AG04449 (cell line): Measurements from ENCODE around the gene FGF14.

Source experiments
- CTCF ChIA-PET: fragments of 350-600 bp; formaldehyde crosslinking; extraction: SDS; loops from one replicate; lab custom pipeline; 2021; ENCODE audit warnings: antibody characterized with exemption; lab: Yijun Ruan, JAX
- POLR2A ChIA-PET: fragments of 400-600, 350-600 bp; formaldehyde crosslinking; extraction: SDS; loops from one replicate; lab custom pipeline; 2020; ENCODE audit warnings: antibody characterized with exemption, inconsistent platforms; lab: Yijun Ruan, JAX
- DNase-seq: peaks from one replicate; pipeline ENCODE4 v3.0.0-alpha.2; 2010; ENCODE audit warnings: low read depth, low spot score
- H3K4me3 ChIP-seq: 2 replicates; pipeline ENCODE4 v1.5.1; 2011; ENCODE audit warnings: low read depth, mild to moderate bottlenecking, control low read depth, low read length
- TF ChIP-seq, protein P1 (sequence below): IDR thresholded peaks from one replicate; pipeline ENCODE4 v1.5.1; 2011; ENCODE audit warnings: mild to moderate bottlenecking, moderate library complexity, low read length, control low read depth, inconsistent platforms; ENCODE audit not compliant: insufficient read depth; ENCODE audit errors: missing control alignments

Gene FGF14

DNA sequence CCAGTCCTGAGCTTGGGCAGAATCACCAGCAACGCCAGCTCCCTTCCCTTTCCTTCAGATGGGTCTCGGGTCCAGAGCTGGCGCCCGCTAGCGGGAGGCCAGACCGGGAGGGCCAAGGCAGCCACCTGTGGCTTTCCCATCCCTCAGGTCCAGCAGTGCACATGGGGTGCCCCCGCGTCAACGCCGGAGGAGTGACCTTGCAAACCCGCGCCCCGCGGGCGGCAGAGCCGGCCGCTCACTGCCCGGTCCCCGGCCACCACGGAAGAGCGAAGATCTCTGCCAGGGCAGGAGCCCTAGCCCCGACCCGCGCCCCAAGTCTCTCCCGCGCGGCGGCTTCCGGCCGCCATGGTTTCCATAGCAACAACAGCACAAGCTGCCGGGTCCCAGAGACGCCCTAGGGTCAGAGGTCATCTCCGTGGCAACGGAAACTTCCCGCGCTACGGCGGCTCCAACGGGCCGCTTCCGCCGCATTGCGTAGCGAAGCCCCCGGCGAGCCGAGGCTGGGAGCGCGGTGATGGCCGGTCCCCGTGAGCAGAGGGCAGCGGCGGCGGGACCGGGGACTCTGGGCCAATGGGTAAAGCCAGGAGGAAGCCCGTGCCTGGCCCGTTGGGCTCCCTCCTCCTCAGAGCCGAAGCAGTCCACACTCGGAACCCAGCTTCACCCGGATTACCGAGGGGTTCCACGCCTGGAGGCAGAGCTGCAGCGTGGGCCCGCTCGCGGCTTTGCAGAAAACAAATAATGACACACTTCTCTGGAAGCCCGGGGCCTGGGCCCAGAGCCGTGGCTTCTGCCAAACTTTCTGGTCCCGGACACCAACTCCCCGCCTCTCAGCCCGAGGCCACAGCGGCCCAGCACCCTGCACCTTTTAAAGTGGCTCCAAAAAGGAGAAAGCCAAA, 7.4 kb downstream of the FGF14 start:
- DNase-seq, result no peak
- CTCF ChIA-PET, result no interaction called here
- TF ChIP-seq, protein P1, sequence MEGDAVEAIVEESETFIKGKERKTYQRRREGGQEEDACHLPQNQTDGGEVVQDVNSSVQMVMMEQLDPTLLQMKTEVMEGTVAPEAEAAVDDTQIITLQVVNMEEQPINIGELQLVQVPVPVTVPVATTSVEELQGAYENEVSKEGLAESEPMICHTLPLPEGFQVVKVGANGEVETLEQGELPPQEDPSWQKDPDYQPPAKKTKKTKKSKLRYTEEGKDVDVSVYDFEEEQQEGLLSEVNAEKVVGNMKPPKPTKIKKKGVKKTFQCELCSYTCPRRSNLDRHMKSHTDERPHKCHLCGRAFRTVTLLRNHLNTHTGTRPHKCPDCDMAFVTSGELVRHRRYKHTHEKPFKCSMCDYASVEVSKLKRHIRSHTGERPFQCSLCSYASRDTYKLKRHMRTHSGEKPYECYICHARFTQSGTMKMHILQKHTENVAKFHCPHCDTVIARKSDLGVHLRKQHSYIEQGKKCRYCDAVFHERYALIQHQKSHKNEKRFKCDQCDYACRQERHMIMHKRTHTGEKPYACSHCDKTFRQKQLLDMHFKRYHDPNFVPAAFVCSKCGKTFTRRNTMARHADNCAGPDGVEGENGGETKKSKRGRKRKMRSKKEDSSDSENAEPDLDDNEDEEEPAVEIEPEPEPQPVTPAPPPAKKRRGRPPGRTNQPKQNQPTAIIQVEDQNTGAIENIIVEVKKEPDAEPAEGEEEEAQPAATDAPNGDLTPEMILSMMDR, result peak; percentile 17
- H3K4me3 ChIP-seq, result peak overlapping the region; percentile 63
- POLR2A ChIA-PET, result no interaction called here

DNA sequence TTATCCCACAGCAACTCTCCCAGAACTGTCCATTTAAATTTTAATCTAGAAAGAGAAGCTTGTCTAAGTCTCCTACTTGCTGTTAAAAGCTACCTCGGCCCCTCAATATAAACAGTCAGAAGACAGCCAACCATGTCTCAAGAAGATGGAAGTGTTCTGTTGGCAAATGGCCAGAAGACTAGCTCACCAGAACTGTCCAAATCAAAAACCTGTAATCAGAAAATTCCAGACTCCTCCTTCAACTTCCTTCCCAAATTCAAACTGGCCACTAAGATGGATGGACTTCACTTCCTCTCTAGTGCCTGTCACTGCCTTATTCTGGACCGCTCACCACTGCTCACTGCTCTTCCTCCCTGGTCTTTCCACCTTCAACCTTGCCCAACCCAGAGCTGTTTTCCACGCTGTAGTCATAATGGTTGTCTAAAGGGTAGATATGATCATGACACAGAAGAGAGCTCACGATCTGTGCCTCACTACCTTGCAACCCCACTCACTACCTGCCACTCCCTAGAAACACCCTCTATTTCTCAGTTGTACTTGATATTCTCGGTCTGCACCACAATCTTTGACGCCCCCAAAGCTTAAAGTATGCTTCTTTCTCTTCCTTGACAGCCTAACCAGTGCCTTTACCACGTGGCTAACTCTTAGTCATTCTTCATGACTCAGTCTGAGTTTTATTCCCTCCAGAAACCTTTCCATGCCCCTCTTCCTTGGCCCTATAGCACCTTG, 9.2 kb downstream of the FGF14 start:
- no peak overlapping the region for H3K4me3 ChIP-seq
- DNase-seq, result no peak
- TF ChIP-seq, protein P1, result no peak
- ChIA-PET CTCF (no interaction called here), POLR2A (no interaction called here)

- no peak overlapping the region for H3K4me3 ChIP-seq
- TF ChIP-seq, protein P1, result no peak
- DNase-seq, result no peak
- CTCF ChIA-PET, result no interaction called here
- POLR2A ChIA-PET, result no interaction called here
Observed at GRCh38 chr13:102386461-102386860, 15.4 kb downstream of the FGF14 start.

- POLR2A ChIA-PET, result no interaction called here
Observed at GRCh38 chr13:102380012-102380411, 21.8 kb downstream of the FGF14 start.

DNA sequence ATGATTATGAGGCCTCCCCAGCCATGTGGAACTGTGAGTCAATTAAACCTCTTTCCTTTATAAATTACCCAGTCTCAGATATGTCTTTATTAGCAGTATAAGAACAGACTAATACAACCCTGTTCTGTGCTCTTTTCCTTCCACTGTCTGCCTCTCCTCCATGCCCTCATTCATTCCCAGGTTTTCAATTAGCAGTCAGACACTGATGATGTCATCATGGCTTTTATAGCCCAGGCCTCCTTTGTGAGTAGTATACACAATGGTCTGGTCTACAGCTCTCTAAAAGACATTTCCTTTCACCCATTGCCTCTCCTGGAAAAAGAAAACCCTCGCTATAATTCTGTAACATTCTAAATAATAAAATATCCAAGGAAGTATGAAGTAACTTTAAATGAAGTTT, 25.5 kb downstream of the FGF14 start:
- no peak for DNase-seq
- CTCF ChIA-PET, result no interaction called here
- TF ChIP-seq, protein P1, result no peak

More at GRCh38 chr13:102380012-102380411, 21.8 kb downstream of the FGF14 start:
- DNase-seq, result no peak
- TF ChIP-seq, protein P1, result no peak
- H3K4me3 ChIP-seq, result no peak overlapping the region
- CTCF ChIA-PET, result no interaction called here

GRCh38 chr13:102374726-102375125, 27.1 kb downstream of the FGF14 start:
- ChIA-PET POLR2A (no interaction called here), CTCF (no interaction called here)
- no peak for DNase-seq
- H3K4me3 ChIP-seq, result no peak overlapping the region
- TF ChIP-seq, protein P1, result no peak

More for the DNA sequence above, 25.5 kb downstream of the FGF14 start:
- no peak overlapping the region for H3K4me3 ChIP-seq
- POLR2A ChIA-PET, result no interaction called here
